KMS-11 (cell line): ENCODE measurements around the gene SH3TC1.

ENCODE experiments used
- H2AFZ ChIP-seq: fragments of 200-600 bp; sonication (generic); 2 replicates; pipeline ENCODE4 v1.6.1; 2016; ENCODE audit warnings: antibody characterized with exemption, mixed run types, low read depth
- H3K27ac ChIP-seq: fragments of 200-600 bp; sonication (generic); 2 replicates; pipeline ENCODE4 v1.6.1; 2016; ENCODE audit warnings: mild to moderate bottlenecking, mixed run types
- H3K27me3 ChIP-seq: fragments of 200-600 bp; sonication (generic); 2 replicates; pipeline ENCODE4 v1.6.1; 2017; ENCODE audit warnings: mild to moderate bottlenecking, low read depth, mixed run types, moderate library complexity; ENCODE audit not compliant: insufficient read depth
- H3K36me3 ChIP-seq: fragments of 200-600 bp; sonication (generic); 2 replicates; pipeline ENCODE4 v1.6.1; 2017; ENCODE audit warnings: mild to moderate bottlenecking, mixed run types; ENCODE audit not compliant: insufficient read depth
- H3K4me1 ChIP-seq: fragments of 200-600 bp; sonication (generic); 2 replicates; pipeline ENCODE4 v1.6.1; 2016; ENCODE audit warnings: mild to moderate bottlenecking, low read depth, mixed run types; ENCODE audit not compliant: poor library complexity, severe bottlenecking
- H3K4me2 ChIP-seq: fragments of 200-600 bp; sonication (generic); 2 replicates; pipeline ENCODE4 v1.7.0; 2016; ENCODE audit warnings: mild to moderate bottlenecking, mixed run types
- H3K4me3 ChIP-seq: fragments of 200-600 bp; sonication (generic); IDR thresholded peaks from 2 replicates; pipeline ENCODE4 v1.6.1; 2017; ENCODE audit warnings: low read depth, low read length, mixed read lengths; ENCODE audit not compliant: insufficient read depth
- H3K79me2 ChIP-seq: fragments of 200-600 bp; sonication (generic); 2 replicates; pipeline ENCODE4 v1.6.1; 2016; ENCODE audit warnings: low read depth, mixed run types; ENCODE audit not compliant: insufficient read depth
- H3K9ac ChIP-seq: fragments of 200-600 bp; sonication (generic); 2 replicates; pipeline ENCODE4 v1.6.1; 2016; ENCODE audit warnings: mild to moderate bottlenecking, mixed run types
- H4K20me1 ChIP-seq: fragments of 200-600 bp; sonication (generic); 2 replicates; pipeline ENCODE4 v1.6.1; 2016; ENCODE audit warnings: mild to moderate bottlenecking, mixed run types; ENCODE audit not compliant: insufficient read depth
- CTCF ChIP-seq: fragments of 200-600 bp; sonication (generic); conservative IDR thresholded peaks from 2 replicates; pipeline ENCODE4 v1.6.1; 2017; ENCODE audit warnings: low read depth, mild to moderate bottlenecking, antibody characterized with exemption, low read length, moderate library complexity, mixed read lengths

The SH3TC1 gene

DNA sequence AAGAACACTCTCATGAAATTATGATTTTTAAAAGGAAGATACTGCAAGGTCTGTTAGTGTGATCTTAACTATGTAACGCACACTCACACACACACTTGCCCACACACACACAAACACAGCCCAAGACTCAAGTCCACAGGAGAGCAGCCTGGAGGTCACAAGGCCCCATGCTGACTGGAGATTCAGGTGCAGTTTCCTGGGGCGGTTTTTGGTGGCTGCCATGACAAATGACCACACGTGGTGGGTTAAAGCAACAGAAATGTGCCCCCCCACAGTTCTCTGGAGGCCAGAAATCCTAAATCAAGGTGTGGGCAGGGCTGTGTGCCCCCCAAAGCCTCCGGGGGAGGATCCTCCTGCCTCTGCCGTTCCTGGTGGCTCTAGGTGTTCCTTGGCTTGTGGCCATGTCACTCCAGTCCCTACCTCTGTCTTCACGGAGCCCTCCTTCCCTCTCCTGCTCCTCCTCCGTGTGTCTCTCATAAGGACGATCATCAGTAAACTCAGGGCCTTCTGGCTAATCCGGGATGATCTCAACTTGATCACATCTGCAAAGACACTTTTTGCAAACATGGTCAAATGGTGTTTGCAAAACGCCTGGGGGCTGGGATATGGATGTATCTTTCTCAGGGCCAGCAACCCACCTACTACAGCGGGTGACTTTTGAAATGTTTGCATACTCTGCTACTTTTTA, 60.8 kb downstream of the SH3TC1 start:
- Histone ChIP-seq H3K4me3 (no peak overlapping the region), H4K20me1 (no peaks in the 10 kb centered on the region), H3K36me3 (no peaks in the 10 kb centered on the region), H3K4me1 (no peaks in the 10 kb centered on the region), H3K27me3 (no peaks in the 10 kb centered on the region), H3K4me2 (no peak overlapping the region), H3K79me2 (no peaks in the 10 kb centered on the region), H2AFZ (no peak overlapping the region), H3K27ac (no peak overlapping the region), H3K9ac (no peak overlapping the region)
- no peak for TF ChIP-seq CTCF

DNA sequence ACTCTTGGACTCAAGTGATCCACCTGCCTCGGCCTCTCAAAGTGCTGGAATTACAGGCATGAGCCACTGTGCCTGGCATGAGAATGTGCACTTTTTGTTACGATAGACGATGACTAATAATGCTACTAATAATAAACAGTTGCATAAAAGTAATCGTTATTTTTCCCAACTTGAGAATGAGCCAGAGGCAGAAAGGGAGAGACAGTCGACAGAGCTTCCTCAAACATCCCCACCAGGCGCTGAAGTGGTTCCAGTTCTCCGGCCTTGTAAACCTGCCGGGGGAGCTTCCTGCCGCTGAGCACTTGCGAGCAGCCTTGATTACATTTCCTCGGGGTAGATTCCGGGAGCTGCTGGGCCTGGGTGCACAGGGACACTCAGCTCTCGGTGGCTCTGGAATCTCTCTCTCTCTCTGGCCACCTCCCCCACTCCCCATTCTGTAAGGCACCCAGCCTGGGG, 61.6 kb downstream of the SH3TC1 start:
- no peak for TF ChIP-seq CTCF
- Histone ChIP-seq H2AFZ (no peak overlapping the region), H4K20me1 (no peaks in the 10 kb centered on the region), H3K27me3 (no peaks in the 10 kb centered on the region), H3K9ac (no peak overlapping the region), H3K36me3 (no peaks in the 10 kb centered on the region), H3K4me2 (no peak overlapping the region), H3K4me3 (no peak overlapping the region), H3K4me1 (no peaks in the 10 kb centered on the region), H3K79me2 (no peaks in the 10 kb centered on the region), H3K27ac (no peak overlapping the region)

DNA sequence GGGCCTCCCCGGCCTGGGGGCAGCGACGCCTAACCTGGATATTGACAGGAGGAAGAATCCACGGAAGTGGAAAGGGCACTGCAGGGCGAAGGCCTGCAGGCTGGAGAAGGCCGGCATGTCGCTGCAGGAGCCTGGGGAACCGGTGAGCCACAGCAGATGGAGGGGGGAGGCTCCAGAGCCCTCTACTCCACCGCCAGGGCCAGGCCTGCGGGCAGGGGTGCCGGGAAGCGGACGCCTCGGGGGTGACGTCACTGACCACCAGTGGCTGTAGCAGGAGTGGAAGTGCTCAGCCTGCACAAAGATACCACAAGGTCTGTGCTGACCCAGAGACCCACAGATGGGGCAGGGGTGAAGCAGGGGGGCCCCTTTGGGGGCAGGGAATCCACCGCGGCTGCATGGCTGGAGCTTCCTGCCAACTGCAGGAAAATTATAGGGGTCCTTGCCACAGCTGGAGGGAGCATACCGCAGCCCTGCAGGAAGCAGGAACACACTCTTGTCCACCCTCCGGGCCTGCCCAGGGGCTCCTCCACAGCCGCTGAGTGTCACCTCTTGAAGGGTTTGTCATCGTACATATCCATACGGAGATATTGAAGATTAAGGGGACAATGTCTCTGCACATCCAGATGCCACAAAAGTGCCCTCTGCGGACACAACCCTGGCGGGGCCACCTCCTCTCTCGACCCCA, 62.9 kb downstream of the SH3TC1 start:
- H4K20me1 ChIP-seq = no peaks in the 10 kb centered on the region
- H3K27ac ChIP-seq = no peak overlapping the region
- H2AFZ ChIP-seq = no peak overlapping the region
- TF ChIP-seq CTCF = no peak
- H3K4me1 ChIP-seq = no peaks in the 10 kb centered on the region
- H3K4me3 ChIP-seq = no peak overlapping the region
- H3K9ac ChIP-seq = no peak overlapping the region
- no peaks in the 10 kb centered on the region for H3K79me2 ChIP-seq
- H3K36me3 ChIP-seq = no peaks in the 10 kb centered on the region
- no peaks in the 10 kb centered on the region for H3K27me3 ChIP-seq
- H3K4me2 ChIP-seq = no peak overlapping the region

GRCh38 chr4:8262637-8263322, 63.7 kb downstream of the SH3TC1 start:
- Histone ChIP-seq H3K27ac (no peak overlapping the region), H3K27me3 (no peaks in the 10 kb centered on the region), H3K4me1 (no peaks in the 10 kb centered on the region), H3K79me2 (no peaks in the 10 kb centered on the region), H4K20me1 (no peaks in the 10 kb centered on the region), H3K4me2 (no peak overlapping the region), H3K4me3 (no peak overlapping the region), H3K36me3 (no peaks in the 10 kb centered on the region), H3K9ac (no peak overlapping the region), H2AFZ (no peak overlapping the region)
- TF ChIP-seq CTCF = no peak
